ENCODE measurements around the gene NOBOX. TPM values are rescaled to one million over a fixed set of nuclear protein-coding genes. Genes with fewer than 3 reads are reported as not detected.

Gene NOBOX
- total RNA-seq, 1 donor from 2014 or later = not detected

GRCh38 chr7:144388950-144389349, 14.5 kb downstream of the NOBOX start:
- peak in 1 of 2 donors; percentile 52 for DNase-seq (ENCODE audit: extremely low spot score in 2 of 2)
- Histone ChIP-seq H3K27ac (no peak overlapping the region), H3K4me1 (peaks cover 13% of the 10 kb centered on the region), H3K4me3 (no peak overlapping the region), H3K27me3 (no peaks in the 10 kb centered on the region), H3K36me3 (no peaks in the 10 kb centered on the region), H3K9me3 (no peaks in the 10 kb centered on the region)
- intact Hi-C loops (cut with DNase I) = no loop called here
- TF ChIP-seq CTCF (IDR thresholded peaks at IDR 0.05) = no peak
- TF ChIP-seq POLR2A (IDR thresholded peaks at IDR 0.05) = no peak
- no peak for TF ChIP-seq POLR2AphosphoS5 (IDR thresholded peaks at IDR 0.05; ENCODE audit: insufficient read depth in 1 of 2, low read depth in 1 of 2)

- Histone ChIP-seq H3K27me3 (no peaks in the 10 kb centered on the region), H3K4me1 (peaks cover 13% of the 10 kb centered on the region), H3K27ac (no peak overlapping the region), H3K36me3 (no peaks in the 10 kb centered on the region), H3K4me3 (no peak overlapping the region), H3K9me3 (no peaks in the 10 kb centered on the region)
- no peak for DNase-seq (ENCODE audit: extremely low spot score in 2 of 2)
- intact Hi-C loops (cut with DNase I) = no loop called here
- no peak for TF ChIP-seq CTCF (IDR thresholded peaks at IDR 0.05)
- TF ChIP-seq POLR2A (IDR thresholded peaks at IDR 0.05) = no peak
- TF ChIP-seq POLR2AphosphoS5 (IDR thresholded peaks at IDR 0.05; ENCODE audit: insufficient read depth in 1 of 2, low read depth in 1 of 2) = no peak
These were observed 16.8 kb downstream of the NOBOX start for GRCh38 chr7:144386741-144387140.

- no peak for TF ChIP-seq CTCF (IDR thresholded peaks at IDR 0.05)
- TF ChIP-seq POLR2A (IDR thresholded peaks at IDR 0.05) = no peak
- TF ChIP-seq POLR2AphosphoS5 (IDR thresholded peaks at IDR 0.05; ENCODE audit: insufficient read depth in 1 of 2, low read depth in 1 of 2) = no peak
- intact Hi-C loops (cut with DNase I) = no loop called here
- Histone ChIP-seq H3K27ac (no peak overlapping the region), H3K9me3 (no peaks in the 10 kb centered on the region), H3K36me3 (no peaks in the 10 kb centered on the region), H3K4me1 (no peaks in the 10 kb centered on the region), H3K4me3 (no peak overlapping the region), H3K27me3 (no peaks in the 10 kb centered on the region)
- peak in 1 of 2 donors; percentile 58 for DNase-seq (ENCODE audit: extremely low spot score in 2 of 2)
These were observed 18.8 kb downstream of the NOBOX start for GRCh38 chr7:144384555-144385245.

- Histone ChIP-seq H3K4me3 (no peak overlapping the region), H3K27ac (no peak overlapping the region), H3K36me3 (no peaks in the 10 kb centered on the region), H3K4me1 (no peaks in the 10 kb centered on the region), H3K9me3 (no peaks in the 10 kb centered on the region), H3K27me3 (no peaks in the 10 kb centered on the region)
- TF ChIP-seq POLR2A (IDR thresholded peaks at IDR 0.05) = no peak
- no peak for TF ChIP-seq POLR2AphosphoS5 (IDR thresholded peaks at IDR 0.05; ENCODE audit: insufficient read depth in 1 of 2, low read depth in 1 of 2)
- TF ChIP-seq CTCF (IDR thresholded peaks at IDR 0.05) = no peak
- DNase-seq (ENCODE audit: extremely low spot score in 2 of 2) = peak in 1 of 2 donors; percentile 49
- intact Hi-C loops (cut with DNase I) = no loop called here
These were observed 19.4 kb downstream of the NOBOX start for GRCh38 chr7:144384071-144384470.

GRCh38 chr7:144379776-144380384, 23.6 kb downstream of the NOBOX start:
- DNase-seq (ENCODE audit: extremely low spot score in 2 of 2) = peak in 1 of 2 donors; percentile 16
- TF ChIP-seq POLR2A (IDR thresholded peaks at IDR 0.05) (no peak), CTCF (IDR thresholded peaks at IDR 0.05) (no peak), POLR2AphosphoS5 (IDR thresholded peaks at IDR 0.05; ENCODE audit: insufficient read depth in 1 of 2, low read depth in 1 of 2) (no peak)
- intact Hi-C loops (cut with DNase I) = no loop called here
- H3K36me3 ChIP-seq = no peaks in the 10 kb centered on the region
- H3K4me3 ChIP-seq = no peak overlapping the region
- no peaks in the 10 kb centered on the region for H3K4me1 ChIP-seq
- H3K27ac ChIP-seq = no peak overlapping the region
- H3K27me3 ChIP-seq = no peaks in the 10 kb centered on the region
- no peaks in the 10 kb centered on the region for H3K9me3 ChIP-seq
